GM18511 (cell line): Measurements from ENCODE around the gene FAM153A.
"Not testable (repeated sequence)": the region's sequence is repeated elsewhere in the genome, so short reads cannot be mapped to it uniquely, and the experiment has no call there.

ENCODE experiments used
- ATAC-seq: cut with Tn5 transposase; IDR thresholded peaks from one replicate; pipeline ENCODE4 v1.9.1; 2021; ENCODE audit warnings: mild to moderate bottlenecking, moderate library complexity; ENCODE audit not compliant: unreplicated experiment

Gene FAM153A

DNA sequence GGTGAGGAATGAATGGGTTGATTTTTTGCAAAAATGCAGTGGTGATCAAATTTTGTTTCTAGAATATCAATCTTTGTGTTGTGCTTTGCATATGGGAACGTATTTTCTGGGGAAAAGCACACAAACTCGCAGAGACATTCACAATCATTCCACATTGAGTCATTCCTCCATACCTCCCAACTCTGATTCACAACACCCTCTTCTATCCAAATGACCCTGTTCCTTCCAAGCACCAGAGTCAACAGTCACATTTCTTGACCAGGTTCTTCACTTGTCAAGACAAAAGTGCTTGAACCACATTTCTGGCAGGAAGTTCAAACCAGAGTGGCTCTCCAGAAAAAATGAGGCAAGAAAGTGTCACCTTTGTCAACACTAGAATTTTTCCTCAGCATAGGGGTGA is 35.3 kb downstream of the FAM153A start:
- ATAC-seq: not testable (repeated sequence)

DNA sequence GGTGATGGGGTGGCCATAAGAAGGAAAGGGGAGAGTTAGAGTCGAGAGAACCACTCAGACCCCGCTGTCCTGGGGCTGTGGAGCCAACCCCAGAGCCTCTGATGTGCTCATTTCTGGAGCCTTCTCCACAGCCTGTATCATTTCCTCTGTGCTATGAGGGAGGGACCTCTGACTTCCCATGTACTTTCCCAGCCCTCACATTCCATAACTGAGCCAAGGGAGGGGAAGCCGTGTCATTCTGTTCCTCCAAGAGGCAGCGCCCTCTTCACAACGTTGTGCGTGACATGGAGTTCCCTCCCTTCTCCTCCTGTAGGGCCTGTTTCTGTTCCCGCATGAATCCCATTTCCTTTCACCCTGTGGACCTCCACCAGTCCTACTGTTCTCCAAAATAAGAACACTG is 57.8 kb downstream of the FAM153A start:
- ATAC-seq: not testable (repeated sequence)

DNA sequence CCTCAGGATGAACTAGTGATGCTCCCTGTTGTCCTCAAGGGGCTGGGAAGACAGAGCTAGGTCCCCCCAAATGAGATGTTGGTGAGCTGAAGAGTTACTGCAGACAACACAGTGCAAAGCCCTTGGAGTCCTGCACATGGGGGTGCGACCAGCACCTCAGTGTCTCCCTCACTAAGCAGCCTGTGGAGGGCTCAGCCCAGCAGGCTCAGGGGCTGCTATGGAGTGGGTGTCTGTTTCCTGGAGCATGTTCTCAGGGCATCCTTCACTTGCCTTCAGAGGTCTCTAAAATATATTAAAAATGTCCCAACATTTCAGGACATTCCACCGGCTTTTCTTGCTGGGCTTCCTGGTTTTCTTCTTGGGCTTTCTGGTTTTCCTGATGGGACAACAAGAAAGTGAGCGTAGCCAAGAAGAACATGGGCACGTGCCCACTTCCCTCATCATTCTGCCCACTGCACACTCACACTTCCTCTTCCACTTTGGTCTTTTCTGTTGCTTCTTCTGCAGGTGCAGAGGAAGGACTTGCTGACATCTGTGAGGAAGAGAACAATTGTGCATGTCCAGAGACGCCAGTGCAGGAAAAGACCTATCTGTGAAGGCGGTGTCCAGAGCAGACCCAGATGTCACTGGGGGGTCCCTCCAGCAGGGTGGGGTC is 58.7 kb downstream of the FAM153A start:
- not testable (repeated sequence) for ATAC-seq

DNA sequence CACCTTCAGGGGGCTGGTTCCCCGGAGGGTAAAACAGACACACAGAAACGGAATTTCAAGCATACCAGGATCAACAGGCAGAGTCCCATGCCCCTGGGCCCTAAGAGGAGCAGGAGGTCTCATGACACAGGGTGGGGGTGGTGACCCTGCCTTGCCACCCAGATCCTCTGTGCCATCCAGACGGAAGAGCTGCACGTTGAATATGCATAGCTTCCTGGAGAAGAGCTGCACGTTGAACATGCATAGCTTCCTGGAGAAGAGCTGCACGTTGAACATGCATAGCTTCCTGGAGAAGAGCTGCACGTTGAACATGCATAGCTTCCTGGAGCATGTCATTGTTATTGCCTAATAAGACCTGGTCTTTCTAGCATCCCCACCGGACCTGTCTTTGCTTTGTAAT is 59.9 kb downstream of the FAM153A start:
- not testable (repeated sequence) for ATAC-seq

DNA sequence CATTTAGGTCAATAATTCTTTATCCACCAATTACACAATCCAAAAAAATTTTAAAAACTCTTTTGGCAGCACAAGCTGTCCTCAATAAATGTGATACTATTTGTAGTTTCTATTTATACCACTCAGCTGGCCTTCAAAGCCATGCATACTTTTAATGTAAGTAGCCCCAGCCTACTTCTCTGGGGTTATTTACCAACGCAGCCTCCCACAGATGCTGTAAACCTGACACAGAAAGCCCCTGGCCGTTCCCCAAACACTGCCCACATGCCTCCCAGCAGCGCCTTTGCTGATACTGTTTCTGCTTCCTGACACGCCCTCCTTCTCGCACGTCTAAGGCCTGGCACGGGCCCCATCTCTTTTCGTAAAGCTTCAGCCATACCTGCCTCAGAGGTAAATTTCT is 62.7 kb downstream of the FAM153A start:
- not testable (repeated sequence) for ATAC-seq

DNA sequence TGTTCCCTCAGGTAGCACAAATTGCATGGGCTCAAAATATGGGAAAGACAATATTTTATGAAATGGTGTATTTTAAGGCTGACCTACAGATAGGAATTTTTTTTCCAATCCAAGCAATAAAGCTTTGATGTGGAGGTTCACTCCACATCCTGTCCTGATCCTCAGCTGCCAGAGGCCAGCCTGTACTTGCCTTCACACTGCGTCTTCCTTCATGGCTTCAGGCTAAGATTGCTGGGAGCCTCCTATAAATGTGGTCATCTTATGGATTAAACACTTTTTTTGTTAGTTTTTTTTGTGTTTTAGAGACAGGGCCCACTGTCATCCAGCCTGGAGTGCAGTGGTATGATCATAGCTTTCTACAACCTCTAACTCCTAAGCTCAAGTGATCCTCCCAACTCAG is 67.3 kb downstream of the FAM153A start:
- not testable (repeated sequence) for ATAC-seq

DNA sequence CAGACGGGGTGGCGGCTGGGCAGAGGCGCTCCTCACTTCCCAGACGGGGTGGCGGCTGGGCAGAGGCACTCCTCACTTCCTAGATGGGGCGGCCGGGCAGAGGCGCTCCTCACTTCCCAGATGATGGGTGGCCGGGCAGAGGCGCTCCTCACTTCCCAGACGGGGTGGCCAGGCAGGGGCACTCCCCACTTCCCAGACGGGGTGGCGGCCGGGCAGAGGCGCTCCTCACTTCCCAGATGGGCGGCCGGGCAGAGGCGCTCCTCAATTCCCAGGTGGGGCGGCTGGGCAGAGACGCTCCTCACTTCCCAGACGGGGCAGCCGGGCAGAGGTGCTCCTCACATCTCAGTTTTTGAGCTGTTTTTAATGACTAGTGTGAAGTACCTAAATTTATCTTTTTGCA is 86.6 kb downstream of the FAM153A start:
- not testable (repeated sequence) for ATAC-seq

DNA sequence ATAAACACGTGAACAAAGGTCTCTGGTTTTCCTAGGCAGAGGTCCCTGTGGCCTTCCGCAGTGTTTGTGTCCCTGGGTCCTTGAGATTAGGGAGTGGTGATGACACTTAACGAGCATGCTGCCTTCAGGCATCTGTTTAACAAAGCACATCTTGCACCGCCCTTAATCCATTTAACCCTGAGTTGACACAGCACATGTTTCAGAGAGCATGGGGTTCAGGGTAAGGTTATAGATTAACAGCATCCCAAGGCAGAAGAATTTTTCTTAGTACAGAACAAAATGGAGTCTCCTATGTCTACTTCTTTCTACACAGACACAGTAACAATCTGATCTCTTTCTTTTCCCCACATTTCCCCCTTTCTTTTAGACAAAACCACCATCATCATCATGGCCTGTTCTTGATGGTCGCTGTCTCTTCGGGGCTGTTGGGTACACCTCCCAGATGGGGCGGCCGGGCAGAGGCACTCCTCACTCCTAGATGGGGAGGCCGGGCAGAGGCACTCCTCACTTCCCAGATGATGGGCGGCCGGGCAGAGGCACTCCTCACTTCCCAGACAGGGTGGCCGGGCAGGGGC is 87.3 kb downstream of the FAM153A start:
- ATAC-seq: not testable (repeated sequence)

DNA sequence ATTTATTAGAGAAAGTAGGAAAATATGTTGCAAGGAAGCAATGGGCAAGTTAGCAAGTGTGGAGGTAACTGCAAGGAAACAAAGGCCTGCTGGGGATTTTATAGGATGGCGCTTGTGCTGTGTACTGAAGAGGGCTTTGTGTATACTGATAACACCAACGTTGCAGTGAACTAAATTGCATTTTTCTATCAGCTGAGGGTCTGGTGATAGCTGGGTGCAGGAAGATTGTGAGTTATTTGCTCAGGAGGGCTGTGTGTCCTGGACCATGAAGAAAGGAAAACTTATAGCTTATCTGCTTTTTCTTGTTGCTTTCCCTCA is 88.2 kb downstream of the FAM153A start:
- ATAC-seq: not testable (repeated sequence)

DNA sequence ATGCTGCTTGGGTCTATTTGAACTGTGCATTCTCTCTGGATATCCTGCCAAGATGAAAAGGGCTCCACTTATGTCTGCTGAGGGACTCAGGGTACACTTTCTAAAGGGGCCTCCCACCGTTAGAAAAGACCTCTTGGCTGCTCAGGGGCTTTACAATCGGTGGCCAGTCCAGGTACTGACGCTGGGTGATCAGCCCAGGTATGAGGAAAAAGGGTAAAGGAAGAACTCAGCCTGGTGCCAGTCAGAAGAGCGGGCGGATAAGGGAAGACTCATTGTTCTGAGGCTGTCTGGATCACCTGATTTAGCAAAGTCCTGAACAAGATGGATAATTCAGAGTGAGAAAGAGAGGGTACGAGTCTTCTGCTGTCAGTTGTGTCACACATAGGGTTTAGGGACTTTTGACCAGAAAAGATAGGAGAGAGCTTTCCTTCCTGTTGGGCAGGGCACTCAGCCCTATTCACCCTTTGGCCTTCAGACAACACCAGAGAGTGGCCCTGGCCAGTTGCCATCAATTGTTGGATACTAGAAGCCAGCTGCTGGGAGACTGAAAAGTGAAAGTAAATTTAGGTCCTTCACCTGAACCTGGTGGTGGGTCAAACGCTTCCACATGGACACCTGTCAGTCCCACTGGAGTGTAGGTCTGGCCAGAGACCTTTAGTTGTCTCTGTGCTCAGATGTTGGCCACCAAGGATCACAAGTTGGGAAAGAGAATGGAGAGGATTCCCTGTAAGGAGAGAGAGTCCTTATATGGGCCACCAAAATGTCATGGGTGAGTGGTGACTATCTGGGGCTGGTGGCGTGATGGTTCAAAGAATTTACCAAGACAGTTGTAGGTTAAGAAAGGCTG is 88.8 kb downstream of the FAM153A start:
- not testable (repeated sequence) for ATAC-seq

DNA sequence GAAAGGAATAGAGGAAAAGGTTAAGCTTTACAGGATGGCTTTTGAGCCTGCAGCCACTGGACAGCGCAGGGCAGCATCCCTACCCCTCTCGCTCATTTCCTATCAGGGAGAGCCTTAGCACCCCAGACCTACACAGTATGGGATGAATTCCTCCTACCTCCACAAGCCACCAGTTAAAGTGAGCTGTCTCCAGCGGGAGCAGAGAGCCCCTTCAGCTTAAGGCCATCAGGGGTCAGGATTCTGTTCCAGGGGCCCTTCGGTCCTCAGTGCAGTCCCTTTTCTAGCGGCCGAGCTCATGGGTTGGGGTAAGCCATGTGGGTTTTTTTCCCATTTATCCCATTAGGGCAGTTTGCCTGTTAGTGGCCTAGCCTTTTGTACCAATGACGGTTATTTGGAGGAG is 89.7 kb downstream of the FAM153A start:
- not testable (repeated sequence) for ATAC-seq

DNA sequence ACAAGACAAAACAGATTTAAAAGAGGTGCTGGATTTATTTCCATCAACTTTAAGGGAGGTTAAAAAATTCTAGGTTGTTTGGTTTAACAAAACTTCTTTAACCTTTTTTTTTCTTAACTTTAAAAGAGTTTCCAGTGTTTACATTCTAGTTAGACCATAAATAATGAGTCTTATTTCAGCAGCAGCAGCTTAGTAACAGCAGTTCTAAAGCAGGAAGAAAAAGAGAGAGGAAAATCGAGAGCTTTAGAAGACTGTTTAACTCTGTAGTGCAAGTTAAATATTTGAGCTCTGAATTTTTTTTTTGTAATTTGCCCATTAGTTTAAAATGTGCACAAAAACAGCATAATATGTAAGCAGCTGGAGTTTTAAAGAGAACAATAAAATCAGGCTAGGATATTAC is 90.2 kb downstream of the FAM153A start:
- not testable (repeated sequence) for ATAC-seq

DNA sequence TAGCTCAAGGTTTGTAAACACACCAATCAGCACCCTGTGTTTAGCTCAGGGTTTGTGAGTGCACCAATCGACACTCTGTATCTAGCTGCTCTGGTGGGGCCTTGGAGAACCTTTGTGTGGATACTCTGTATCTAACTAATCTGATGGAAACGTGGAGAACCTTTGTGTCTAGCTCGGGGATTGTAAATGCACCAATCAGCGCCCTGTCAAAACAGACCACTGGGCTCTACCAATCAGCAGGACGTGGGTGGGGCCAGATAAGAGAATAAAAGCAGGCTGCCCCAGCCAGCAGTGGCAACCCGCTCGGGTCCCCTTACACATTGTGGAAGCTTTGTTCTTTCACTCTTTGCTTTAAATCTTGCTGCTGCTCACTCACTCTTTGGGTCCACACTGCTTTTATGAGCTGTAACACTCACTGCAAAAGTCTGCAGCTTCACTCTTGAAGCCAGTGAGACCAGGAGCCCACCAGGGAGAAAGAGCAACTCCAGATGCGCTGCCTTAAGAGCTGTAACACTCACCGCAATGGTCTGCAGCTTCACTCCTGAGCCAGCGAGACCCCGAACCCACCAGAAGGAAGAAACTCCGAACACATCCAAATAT is 93.6 kb downstream of the FAM153A start:
- not testable (repeated sequence) for ATAC-seq

DNA sequence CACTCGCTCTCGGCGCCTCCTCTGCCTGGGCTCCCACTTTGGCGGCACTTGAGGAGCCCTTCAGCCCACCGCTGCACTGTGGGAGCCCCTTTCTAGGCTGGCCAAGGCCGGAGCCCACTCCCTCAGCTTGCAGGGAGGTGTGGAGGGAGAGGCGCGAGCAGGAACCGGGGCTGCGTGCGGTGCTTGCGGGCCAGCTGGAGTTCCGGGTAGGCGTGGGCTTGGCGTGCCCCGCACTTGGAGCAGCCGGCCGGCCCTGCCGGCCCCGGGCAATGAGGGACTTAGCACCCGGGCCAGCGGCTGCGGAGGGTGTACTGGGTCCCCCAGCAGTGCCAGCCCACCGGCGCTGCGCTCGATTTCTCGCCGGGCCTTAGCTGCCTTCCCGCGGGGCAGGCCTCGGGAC is 94.6 kb downstream of the FAM153A start:
- ATAC-seq: not testable (repeated sequence)

DNA sequence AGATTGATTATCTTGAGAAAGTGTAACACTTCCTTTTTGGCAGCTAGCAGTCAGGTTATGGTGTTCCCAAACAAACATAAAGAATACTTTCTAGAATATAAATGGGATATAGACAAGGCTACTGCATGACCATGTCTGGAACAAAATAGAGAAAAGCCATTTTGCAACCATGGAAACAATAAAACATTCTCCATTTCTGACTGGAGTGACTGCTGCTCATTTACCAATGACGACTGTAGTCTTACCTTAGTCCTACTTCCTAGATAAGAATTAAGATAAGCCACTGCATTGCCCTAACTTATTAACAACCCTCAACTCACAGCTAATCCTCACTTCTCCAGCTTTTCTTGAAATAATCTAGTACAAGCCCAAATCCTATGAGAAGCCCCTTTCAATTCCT is 100.8 kb downstream of the FAM153A start:
- ATAC-seq: not testable (repeated sequence)
